ENCODE data around the gene MIS18BP1.

The MIS18BP1 gene

GRCh38 chr14:45271858-45272537, 19.0 kb upstream of the MIS18BP1 start:
- DNase-seq, result no peak
- no peak for TF ChIP-seq CTCF (IDR thresholded peaks at IDR 0.05; ENCODE audit: low read depth, low read length)
- no peak overlapping the region for H3K4me3 ChIP-seq (ENCODE audit: low read depth, low read length)
- no peak overlapping the region for H3K27ac ChIP-seq
- H3K27me3 ChIP-seq (ENCODE audit: insufficient read depth, low read depth, severe bottlenecking), result no peaks in the 10 kb centered on the region
- H3K9me3 ChIP-seq (ENCODE audit: severe bottlenecking), result no peaks in the 10 kb centered on the region
- H3K36me3 ChIP-seq, result no peaks in the 10 kb centered on the region

- DNase-seq, result no peak
- Histone ChIP-seq H3K27ac (no peak overlapping the region), H3K9me3 (ENCODE audit: severe bottlenecking) (no peaks in the 10 kb centered on the region), H3K36me3 (no peaks in the 10 kb centered on the region), H3K27me3 (ENCODE audit: insufficient read depth, low read depth, severe bottlenecking) (no peaks in the 10 kb centered on the region), H3K4me3 (ENCODE audit: low read depth, low read length) (no peak overlapping the region)
- no peak for TF ChIP-seq CTCF (IDR thresholded peaks at IDR 0.05; ENCODE audit: low read depth, low read length)
Measured at GRCh38 chr14:45270031-45270430, 17.0 kb upstream of the MIS18BP1 start.

GRCh38 chr14:45267071-45267470, 14.1 kb upstream of the MIS18BP1 start:
- H3K27ac ChIP-seq, result no peak overlapping the region
- no peak for TF ChIP-seq CTCF (IDR thresholded peaks at IDR 0.05; ENCODE audit: low read depth, low read length)
- no peaks in the 10 kb centered on the region for H3K27me3 ChIP-seq (ENCODE audit: insufficient read depth, low read depth, severe bottlenecking)
- H3K9me3 ChIP-seq (ENCODE audit: severe bottlenecking), result no peaks in the 10 kb centered on the region
- DNase-seq, result no peak
- no peak overlapping the region for H3K4me3 ChIP-seq (ENCODE audit: low read depth, low read length)
- no peaks in the 10 kb centered on the region for H3K36me3 ChIP-seq

GRCh38 chr14:45262637-45263036, 9.6 kb upstream of the MIS18BP1 start:
- Histone ChIP-seq H3K36me3 (no peaks in the 10 kb centered on the region), H3K9me3 (ENCODE audit: severe bottlenecking) (peaks cover 4% of the 10 kb centered on the region), H3K4me3 (ENCODE audit: low read depth, low read length) (no peak overlapping the region), H3K27ac (no peak overlapping the region), H3K27me3 (ENCODE audit: insufficient read depth, low read depth, severe bottlenecking) (no peaks in the 10 kb centered on the region)
- no peak for TF ChIP-seq CTCF (IDR thresholded peaks at IDR 0.05; ENCODE audit: low read depth, low read length)
- DNase-seq, result no peak

GRCh38 chr14:45261209-45261608, 8.2 kb upstream of the MIS18BP1 start:
- no peaks in the 10 kb centered on the region for H3K27me3 ChIP-seq (ENCODE audit: insufficient read depth, low read depth, severe bottlenecking)
- DNase-seq, result no peak
- no peak for TF ChIP-seq CTCF (IDR thresholded peaks at IDR 0.05; ENCODE audit: low read depth, low read length)
- H3K9me3 ChIP-seq (ENCODE audit: severe bottlenecking), result peaks cover 4% of the 10 kb centered on the region
- no peaks in the 10 kb centered on the region for H3K36me3 ChIP-seq
- H3K4me3 ChIP-seq (ENCODE audit: low read depth, low read length), result no peak overlapping the region
- no peak overlapping the region for H3K27ac ChIP-seq

GRCh38 chr14:45258805-45259204, 5.8 kb upstream of the MIS18BP1 start:
- no peaks in the 10 kb centered on the region for H3K36me3 ChIP-seq
- no peak for DNase-seq
- TF ChIP-seq CTCF (IDR thresholded peaks at IDR 0.05; ENCODE audit: low read depth, low read length), result no peak
- H3K27me3 ChIP-seq (ENCODE audit: insufficient read depth, low read depth, severe bottlenecking), result no peaks in the 10 kb centered on the region
- H3K4me3 ChIP-seq (ENCODE audit: low read depth, low read length), result no peak overlapping the region
- H3K27ac ChIP-seq, result no peak overlapping the region
- peaks cover 4% of the 10 kb centered on the region for H3K9me3 ChIP-seq (ENCODE audit: severe bottlenecking)

Measured in WERI-Rb-1 (cell line).